ENCODE data around the gene REG3A. TPM values are rescaled to one million over a fixed set of nuclear protein-coding genes. Genes with fewer than 3 reads are reported as not detected.

REG3A gene
- total RNA-seq, 1 experiment from 2014 or later: not detected

DNA sequence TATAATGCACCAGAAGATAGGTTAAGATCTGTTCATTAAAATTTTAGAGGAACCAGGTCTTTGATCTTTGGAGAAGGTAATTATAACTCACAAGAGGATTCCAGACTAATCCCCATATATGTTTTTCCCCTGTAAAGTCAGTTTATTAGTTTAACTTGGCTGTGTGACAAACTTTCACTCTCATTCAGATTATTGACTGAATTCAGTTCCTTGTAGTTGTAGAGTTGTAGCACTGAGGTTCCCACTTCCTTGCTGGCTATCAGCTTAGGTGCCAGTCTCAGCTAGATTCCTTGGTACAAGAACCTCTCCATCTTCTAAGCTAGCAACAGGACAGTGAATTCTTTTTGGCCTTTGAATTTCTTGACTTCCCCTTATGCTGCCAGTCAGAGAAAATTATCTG lies 20.1 kb downstream of the REG3A start:
- no peak overlapping the region for H3K23ac ChIP-seq (ENCODE audit: insufficient read length, low read depth, low read length)
- no peak overlapping the region for H3K4me3 Mint-ChIP-seq
- no peak overlapping the region for H3K9ac ChIP-seq (ENCODE audit: extremely low read depth, insufficient read length, low read length)
- no peak overlapping the region for H2BK5ac ChIP-seq (ENCODE audit: insufficient read length, low read length)
- no peak overlapping the region for H3K18ac ChIP-seq (ENCODE audit: insufficient read length, low read depth, low read length)
- no peaks in the 10 kb centered on the region for H3K27me3 ChIP-seq (ENCODE audit: insufficient read depth, low read length)
- DNase-seq: no peak
- no peak overlapping the region for H3K14ac ChIP-seq (ENCODE audit: insufficient read depth, low read length)
- no peaks in the 10 kb centered on the region; a peak in 1 of 5 replicates for H3K9me3 Mint-ChIP-seq
- no peaks in the 10 kb centered on the region for H3K4me1 ChIP-seq (ENCODE audit: insufficient read depth, low read length)
- no peak overlapping the region for H2BK12ac ChIP-seq (ENCODE audit: insufficient read length, low read depth, low read length)
- H3K4ac ChIP-seq (ENCODE audit: low read depth, low read length): no peak overlapping the region
- no peaks in the 10 kb centered on the region for H3K9me3 ChIP-seq (ENCODE audit: control insufficient read depth, low read depth, low read length)
- H4K20me1 ChIP-seq (ENCODE audit: control insufficient read depth, insufficient read depth, insufficient read length): no peaks in the 10 kb centered on the region
- H2AK5ac ChIP-seq (ENCODE audit: insufficient read length, low read length): no peak overlapping the region
- no peak overlapping the region for H4K5ac ChIP-seq (ENCODE audit: insufficient read length, low read depth, low read length)
- no peak overlapping the region for H4K8ac ChIP-seq (replicated peaks; ENCODE audit: insufficient read length, low read depth, low read length)
- H2BK15ac ChIP-seq (ENCODE audit: low read depth, low read length): no peak overlapping the region
- no peaks in the 10 kb centered on the region for H3K36me3 Mint-ChIP-seq (ENCODE audit: insufficient read depth in 1 of 3, low read depth in 3 of 3)
- H3K27ac Mint-ChIP-seq: peak overlapping the region in 1 of 3 experiments; percentile 49; a peak in 1 of 7 replicates
- TF ChIP-seq, protein P1, sequence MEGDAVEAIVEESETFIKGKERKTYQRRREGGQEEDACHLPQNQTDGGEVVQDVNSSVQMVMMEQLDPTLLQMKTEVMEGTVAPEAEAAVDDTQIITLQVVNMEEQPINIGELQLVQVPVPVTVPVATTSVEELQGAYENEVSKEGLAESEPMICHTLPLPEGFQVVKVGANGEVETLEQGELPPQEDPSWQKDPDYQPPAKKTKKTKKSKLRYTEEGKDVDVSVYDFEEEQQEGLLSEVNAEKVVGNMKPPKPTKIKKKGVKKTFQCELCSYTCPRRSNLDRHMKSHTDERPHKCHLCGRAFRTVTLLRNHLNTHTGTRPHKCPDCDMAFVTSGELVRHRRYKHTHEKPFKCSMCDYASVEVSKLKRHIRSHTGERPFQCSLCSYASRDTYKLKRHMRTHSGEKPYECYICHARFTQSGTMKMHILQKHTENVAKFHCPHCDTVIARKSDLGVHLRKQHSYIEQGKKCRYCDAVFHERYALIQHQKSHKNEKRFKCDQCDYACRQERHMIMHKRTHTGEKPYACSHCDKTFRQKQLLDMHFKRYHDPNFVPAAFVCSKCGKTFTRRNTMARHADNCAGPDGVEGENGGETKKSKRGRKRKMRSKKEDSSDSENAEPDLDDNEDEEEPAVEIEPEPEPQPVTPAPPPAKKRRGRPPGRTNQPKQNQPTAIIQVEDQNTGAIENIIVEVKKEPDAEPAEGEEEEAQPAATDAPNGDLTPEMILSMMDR (conservative IDR thresholded peaks at IDR 0.05): no peak
- no peaks in the 10 kb centered on the region for H3K79me2 ChIP-seq (ENCODE audit: insufficient read depth, low read length)
- H3K23me2 ChIP-seq (ENCODE audit: insufficient read length, low read depth, low read length, poor library complexity, severe bottlenecking): no peaks in the 10 kb centered on the region
- no peaks in the 10 kb centered on the region; the same call in 1 of the 2 replicates for H3K27me3 Mint-ChIP-seq (ENCODE audit: low read depth)
- no peak overlapping the region for H3K56ac ChIP-seq (ENCODE audit: insufficient read length, low read depth, low read length)
- no peaks in the 10 kb centered on the region for H3K4me1 Mint-ChIP-seq
- no peak overlapping the region for H3T11ph ChIP-seq (ENCODE audit: low read length)
- no peaks in the 10 kb centered on the region for H3K79me1 ChIP-seq (ENCODE audit: insufficient read depth, low read depth, low read length, poor library complexity, severe bottlenecking)
- no peak overlapping the region for H2AFZ ChIP-seq (ENCODE audit: low read length)
- H3K27ac ChIP-seq (ENCODE audit: insufficient read length, low read depth, low read length): no peak overlapping the region
- no peak overlapping the region for H2BK20ac ChIP-seq (ENCODE audit: low read depth, low read length, poor library complexity, severe bottlenecking)
- H4K91ac ChIP-seq (ENCODE audit: insufficient read length, low read depth, low read length): no peak overlapping the region
- H3K4me2 ChIP-seq (ENCODE audit: insufficient read depth, insufficient read length, low read length): no peak overlapping the region
- no peak overlapping the region for H2BK120ac ChIP-seq (ENCODE audit: low read depth, low read length, poor library complexity, severe bottlenecking)

All from H9 (cell line).